NCI-H146 treated with DMSO at 0.1 percent for 48 hours (cell line): ENCODE results near the gene S1PR5.
A peak's percentile ranks its signal among the peaks of the same experiment; 100 is the strongest.

Experiments
- DNase-seq: peaks from one replicate; lab custom pipeline; 2025; ENCODE audit not compliant: unreplicated experiment; lab: John Stamatoyannopoulos, UW

The S1PR5 gene

DNA sequence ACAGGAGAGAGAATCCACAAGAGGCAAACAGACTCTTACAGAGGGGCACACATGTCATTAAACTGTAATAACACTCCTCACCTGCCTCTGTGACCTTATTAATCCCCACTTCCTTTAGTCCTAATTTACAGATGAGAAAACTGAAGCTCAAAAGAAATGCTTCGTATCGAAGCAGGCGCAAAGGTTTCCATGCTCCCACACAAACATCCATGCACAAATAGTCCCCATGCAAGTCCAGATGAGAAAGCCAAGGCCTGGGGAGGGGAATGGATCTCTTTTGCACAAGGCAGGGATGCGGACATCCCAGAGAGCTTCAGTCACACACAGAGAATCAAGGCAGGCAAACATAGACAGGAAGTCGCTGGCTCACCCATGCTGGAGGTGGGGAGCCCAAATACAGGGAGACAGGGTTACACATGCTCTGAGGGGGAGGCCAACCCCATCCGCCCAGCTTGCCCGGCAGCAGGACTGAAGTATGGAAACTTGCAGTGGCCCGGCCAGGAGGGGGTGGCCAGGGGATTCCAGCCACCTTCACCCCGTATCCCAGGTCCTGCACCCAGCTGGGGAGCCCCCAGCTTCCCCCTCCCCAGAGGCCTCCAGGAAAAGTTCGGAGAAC lies 468 bp downstream of the S1PR5 start:
- DNase-seq, result no peak

DNA sequence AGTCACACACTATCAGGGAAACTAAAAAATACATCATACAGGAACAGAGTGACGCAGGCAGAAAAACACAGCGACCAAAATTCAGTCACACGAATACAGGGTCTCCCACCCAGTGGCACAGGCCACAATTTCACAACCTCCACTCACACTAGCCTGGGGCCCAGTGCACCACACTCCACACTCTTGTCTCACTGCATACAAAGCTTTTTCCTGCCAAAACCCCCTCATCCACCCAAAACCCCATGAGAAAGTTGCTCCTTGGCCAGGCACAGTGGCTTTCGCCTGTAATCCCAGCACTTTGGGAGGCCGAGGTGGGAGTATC lies 1.2 kb downstream of the S1PR5 start:
- DNase-seq, result no peak

DNA sequence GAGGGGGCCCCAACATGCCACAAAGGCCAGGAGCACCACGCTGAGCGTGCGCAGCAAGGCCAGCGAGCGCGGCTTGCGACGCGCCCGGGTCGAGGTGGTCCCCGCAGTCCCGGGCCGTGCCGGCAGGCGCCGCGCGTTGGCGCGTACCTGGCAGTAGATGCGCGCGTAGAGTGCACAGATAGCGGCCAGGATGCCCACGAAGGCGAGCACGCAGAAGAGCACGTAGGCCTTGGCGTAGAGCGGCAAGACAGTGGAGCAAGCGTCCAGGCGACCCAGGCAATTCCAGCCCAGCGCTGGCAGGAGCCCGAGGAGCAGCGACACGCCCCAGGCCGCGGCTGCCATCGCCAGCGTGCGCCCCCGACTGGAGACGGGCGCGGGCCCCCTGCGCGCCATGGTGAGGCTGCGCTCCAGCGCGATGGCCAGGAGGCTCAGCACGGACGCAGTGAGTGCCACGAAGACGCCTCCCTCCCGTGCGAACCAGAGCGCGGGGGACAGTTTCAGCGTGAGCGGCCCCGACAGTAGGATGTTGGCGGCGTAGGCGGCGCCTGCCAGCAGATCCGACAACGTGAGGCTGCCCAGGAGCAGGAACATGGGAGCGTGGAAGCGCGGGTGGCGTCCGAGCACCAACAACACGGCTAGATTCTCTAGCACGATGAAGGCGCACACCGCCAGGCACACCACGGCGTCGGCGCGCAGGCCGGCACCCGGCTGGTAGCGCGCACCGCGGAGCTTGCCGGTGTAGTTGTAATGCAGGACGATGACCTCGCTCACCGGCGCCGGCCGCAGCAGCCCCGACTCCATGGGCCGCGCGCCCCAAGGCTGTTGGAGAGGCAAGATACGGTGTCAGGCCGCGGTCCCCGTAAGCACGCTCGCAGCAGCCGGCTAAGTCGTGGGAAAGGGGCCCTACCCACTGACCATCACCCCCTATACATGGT lies 2.8 kb downstream of the S1PR5 start:
- no peak for DNase-seq

DNA sequence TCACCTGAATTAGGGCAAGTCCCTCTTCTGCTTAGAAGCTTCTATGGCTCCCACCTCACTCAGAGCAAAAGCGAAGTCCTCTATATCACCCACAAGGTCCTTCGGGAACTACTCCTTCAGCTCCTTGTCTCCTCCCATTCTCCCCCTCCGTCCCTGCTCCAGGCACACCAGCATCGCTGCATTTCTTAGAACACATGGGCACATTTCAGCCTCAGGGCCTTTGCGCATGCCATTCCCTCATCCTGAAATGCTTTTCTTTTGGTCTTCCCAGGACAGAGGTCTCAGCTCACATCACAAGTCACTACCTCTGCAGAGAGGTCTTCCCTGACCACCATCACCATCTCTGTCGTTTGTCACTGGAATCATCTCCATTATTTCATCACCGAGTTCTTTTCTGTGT lies 4.0 kb downstream of the S1PR5 start:
- no peak for DNase-seq

DNA sequence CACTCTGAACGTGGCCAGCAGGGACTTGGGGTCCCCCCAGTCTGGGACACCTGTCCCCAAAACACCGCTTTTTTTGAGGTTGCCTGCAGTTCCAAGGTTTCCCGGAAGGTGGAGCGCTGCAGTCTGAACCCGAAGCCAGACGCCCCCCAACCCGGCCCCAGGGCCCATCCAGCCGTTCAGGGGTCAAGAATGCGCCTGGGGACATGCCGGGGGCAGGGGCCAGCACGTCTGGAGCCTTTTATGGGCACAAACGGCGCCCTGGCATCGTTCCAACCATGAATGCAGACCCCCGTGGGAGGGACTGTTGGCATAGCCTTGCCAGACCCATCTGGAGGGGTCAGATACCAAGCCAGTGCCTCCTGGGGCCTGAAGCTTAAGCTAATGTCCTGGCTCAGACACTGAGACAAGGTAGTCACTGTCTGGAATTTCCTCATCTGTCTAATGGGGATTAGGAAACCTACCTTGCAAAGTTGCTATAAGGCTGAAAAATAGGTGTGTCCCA lies 6.9 kb downstream of the S1PR5 start:
- DNase-seq, result no peak

DNA sequence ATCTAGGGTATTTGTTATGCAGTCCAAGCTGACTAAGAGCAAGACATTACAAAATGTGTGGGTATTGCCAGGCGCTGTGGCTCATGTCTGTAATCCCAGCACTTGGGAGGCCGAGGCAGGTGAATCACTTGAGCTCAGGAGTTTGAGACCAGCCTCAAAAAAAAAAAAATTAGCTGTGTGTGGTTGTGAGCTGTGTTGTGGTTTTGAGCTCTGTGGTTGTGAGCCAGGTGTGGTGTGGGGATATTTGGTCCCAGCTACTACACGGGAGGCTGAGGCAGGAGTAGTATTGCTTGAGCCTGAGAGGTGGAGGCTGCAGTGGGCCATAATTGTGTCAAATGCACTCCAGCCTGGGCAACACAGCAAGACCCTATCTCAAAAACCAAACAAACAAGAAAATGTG lies 8.5 kb downstream of the S1PR5 start:
- no peak for DNase-seq

DNA sequence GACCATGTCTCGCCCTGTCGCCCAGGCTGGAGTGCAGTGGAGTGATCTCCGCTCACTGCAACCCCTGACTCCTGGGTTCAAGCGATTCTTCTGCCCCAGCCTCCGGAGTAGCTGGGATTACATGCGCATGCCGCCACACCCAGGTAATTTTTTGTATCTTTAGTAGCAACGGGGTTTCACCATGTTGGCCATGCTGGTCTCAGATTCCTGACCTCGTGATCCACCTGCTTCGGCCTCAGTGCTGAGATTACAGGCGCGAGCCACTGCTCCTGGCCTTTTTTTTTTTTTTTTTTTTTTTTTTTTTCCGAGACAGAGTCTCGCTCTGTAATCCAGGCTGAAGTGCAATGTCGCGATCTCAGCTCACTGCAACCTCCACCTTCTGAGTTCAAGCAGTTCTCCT lies 9.2 kb downstream of the S1PR5 start:
- no peak for DNase-seq

DNA sequence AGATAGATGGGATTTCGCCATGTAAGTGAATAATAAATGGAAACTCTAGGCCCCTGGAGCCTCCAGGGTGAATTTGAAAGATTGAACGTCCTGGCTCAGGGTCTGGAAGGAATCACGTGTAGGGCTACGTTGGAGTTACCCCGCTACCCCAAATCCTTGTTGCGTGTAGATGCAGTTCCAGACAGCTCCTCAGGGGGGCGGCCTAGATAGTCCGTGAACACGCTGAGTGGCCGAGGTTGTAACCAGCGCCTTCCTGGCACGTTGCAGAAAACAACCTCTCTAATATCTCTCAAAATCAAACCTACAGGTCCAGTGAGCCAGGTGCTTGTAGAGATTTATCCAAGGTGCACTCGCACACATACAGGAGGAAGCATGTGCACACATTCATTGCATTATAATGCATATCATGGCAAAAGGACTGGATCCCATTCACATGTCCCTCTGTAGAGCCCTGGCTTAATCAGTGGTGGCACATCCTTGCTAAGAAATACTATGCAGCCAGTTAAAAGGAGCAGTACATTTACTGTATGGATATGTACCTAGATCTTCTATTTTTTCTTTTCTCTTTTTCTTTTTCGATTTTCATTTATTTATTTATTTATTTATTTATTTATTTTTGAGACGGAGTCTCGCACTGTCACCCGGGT lies 11.5 kb downstream of the S1PR5 start:
- no peak for DNase-seq

DNA sequence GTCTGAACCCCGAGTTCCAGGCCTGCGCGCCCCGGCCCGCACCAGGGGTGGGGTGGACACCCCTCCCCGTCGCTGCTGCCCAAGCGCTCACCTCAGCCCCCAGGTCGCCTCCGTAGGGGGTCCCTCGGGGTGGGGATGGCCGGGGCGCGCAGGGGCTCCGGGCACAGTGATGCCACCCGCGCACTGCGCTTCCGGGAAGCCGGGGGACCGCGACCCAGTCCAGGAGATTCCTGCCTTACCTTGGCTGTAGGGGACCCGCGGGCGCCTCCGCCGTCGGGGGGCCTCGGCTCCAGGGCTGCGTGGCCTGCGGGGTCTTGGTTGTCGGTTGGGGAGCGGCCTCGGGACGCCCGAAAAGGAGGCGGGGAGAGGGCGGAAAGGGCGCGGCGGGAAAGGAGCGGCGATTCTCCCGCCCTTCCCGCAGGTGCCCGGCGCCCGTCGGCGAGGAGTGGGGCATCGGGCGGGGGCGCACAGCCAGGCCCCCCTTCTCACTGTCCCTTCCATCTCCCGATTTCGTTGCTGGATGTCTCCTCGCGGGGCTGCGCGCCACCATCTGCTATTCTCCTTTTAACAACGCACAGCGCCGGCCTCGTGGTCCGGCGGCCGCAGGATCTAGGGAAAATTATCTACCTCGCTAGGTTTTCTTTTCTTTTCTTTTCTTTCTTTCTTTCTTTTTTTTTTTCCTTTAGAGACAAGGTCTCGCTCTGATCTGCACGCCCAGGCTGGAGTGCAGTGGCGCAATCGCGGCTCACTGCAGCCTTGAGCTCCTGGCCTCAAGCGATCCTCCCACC lies 14.1 kb downstream of the S1PR5 start, which contains the start of gene KEAP1:
Gene KEAP1 (minus strand): TSS at position 355 of the 788 bp plus-strand sequence. CDS start 3,323 bp downstream, outside the sequence.
- no peak for DNase-seq

DNA sequence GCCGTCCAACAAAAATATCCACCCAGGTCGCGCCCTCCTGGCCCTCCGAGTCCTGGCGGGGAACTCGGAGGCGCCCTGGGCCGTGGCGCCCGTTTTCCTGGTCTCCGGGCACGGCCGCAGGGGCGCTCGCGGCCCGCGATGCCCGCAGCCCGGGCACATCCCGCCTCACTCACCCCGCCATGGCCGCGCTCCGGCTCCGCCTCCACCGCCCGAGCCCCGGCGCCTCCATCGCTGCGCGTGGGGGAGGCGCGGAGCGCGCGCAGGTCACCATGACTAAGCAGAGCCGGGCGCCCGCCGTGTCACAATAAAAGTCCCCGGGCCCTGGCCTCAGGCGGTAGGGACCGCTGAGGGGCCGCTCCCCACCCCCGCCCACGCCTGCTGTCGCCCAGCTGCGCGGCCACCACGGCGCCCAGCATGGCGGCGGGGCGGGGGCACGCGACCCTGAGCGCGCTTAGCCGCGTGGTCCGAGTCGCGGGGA lies 14.7 kb downstream of the S1PR5 start:
- DNase-seq, result peak; percentile 87

DNA sequence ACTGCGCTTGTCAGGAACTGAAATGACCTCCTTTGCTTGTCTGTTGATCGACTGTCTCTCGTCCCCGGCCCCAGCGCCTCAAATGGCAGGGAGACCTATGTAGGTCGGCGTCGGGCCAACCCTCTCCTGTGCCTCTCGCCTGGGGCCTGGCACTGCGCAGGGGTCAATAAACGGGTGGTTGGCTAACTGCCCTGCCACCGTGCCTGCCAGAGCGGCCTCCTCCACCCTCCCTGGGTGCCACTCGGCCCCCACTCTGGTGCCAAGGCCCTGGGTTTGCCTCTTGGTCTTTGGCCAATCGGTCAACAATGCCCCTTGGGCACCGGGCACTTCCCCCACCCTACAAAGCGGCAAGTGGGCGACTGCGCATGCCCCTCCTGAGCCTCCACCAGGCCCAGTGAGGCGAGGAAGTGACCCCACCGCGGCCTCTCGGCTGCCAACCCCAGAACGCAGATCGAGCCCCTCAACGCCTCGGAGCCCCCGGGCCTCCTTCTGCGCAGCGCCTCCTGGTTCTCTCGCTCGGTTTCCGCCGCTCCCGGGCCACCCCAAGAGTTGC lies 15.2 kb downstream of the S1PR5 start:
- no peak for DNase-seq

DNA sequence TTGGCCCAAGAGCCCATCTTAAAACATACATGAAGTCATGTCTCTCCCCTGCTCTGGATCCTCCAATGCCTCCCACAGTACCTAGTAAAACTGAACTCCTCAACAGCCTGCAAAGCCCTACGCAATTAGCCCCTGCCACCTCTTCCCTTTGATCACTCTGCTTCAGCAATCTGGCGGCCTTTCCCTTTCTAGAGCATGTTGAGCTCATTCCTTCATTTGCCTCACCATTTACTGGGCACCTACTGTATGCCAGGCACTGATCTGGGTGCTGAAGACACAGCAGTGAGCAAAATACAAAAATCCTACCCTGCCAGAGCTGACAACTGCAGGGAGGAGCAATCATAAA lies 17.0 kb downstream of the S1PR5 start:
- DNase-seq, result no peak

DNA sequence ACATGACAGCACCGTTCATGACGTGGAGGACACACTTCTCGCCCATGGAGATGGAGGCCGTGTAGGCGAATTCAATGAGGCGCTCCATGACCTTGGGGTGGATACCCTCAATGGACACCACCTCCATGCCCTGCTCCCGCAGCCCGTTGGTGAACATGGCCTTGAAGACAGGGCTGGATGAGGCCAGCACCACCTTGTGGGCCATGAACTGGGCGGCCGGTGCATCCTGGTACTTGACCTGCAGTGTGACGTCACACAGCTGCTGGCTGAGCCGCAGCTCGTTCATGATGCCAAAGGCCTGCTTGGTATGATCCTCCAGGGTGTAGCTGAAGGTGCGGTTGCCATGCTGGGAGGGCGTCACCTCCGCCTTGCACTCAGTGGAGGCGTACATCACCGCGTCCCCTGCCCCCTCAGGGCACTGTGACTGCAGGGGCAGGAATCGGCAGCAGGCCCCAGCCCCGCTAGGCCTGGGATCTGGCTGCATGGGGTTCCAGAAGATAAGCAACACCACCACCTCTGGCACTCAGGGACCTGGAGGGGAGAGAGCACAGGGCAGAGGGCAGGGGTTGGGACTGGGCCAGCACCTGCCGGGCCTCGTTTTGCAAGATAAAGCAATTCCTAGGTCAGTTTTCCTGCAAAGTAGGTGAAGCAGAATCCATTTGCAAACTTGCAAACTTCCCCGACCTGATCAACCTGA lies 17.5 kb downstream of the S1PR5 start:
- no peak for DNase-seq

DNA sequence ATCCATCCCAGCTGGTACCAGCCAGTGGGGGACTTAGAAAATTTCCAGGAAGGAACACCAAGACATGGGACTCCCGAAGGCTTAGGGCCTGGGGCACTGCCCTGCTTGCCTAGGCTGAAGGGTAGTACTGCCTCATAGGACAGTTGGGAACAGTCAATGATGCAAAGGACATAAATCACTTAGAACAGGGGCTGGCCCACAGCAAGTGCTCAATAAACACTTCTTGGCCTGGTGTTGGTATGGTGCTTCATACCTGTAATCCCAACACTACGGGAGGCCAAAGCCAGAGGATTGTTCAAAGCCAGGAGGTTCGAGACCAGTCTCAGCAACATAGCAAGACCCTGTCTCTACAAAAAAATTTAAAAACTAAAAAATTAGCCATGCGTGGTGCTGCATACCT lies 19.9 kb downstream of the S1PR5 start:
- DNase-seq, result no peak

DNA sequence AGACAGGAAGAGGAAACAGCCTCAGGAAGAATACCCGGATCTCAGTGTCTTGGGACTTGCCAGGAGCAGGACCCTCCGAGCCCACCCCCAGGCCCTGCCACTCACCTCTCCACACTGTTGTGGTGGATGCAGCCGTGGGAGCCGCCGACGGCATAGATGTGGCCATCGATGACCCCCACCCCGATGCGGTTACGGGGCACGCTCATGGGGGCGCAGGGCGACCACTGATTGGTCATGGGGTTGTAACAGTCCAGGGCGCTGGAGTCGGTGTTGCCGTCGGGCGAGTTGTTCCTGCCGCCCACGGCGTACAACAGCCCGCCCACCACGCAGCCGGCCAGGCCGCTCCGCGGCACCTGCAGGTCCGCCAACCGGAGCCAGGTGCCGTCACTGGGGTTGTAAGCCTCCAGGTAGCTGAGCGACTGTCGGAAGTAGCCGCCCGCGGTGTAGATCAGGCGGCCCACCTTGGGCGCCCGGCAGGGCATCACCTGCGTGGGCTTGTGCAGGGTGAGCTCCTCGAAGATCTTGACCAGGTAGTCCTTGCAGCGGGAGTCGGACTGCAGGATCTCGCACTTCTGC lies 25.7 kb downstream of the S1PR5 start:
- DNase-seq, result no peak

DNA sequence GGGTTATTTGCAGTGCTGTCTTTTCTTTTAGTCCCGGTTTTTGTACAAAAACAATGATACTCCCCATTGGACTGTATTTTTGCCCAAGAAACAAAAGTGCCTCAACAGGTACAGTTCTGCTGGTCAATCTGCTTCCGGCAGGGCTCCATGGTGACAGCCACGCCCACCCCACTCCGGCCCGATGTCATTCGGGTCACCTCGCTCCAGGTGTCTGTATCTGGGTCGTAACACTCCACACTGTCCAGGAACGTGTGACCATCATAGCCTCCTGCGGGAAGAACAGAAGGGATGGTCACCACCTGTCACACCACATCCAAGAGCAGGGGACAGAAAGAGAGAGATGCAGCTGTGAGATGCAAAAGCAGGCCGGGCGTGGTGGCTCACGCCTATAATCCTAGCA lies 30.7 kb downstream of the S1PR5 start:
- no peak for DNase-seq

DNA sequence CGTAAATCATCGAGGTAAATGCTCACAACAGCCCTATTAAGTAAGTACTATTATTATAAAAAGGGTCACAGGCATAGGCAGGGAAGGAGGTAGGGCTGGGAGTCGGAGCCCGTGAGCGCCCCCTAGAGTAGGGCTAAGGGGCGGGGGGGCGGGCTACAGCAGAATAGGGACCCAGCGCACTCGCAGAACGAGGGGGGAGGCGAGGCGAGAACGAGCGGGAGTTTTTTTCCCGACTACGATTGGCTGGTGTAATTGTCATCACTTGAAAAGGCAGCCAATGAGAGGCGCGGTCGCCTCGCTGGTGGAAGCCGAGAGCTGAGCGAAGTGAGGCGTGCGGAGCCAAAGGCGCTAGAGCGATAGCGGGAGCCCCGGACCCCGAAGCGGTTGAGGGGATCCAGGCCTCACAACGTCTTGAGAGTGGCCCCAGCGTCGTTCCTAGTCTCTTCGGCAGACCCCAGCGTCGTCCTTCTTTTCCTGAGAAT lies 38.3 kb downstream of the S1PR5 start:
- DNase-seq, result peak; percentile 89

DNA sequence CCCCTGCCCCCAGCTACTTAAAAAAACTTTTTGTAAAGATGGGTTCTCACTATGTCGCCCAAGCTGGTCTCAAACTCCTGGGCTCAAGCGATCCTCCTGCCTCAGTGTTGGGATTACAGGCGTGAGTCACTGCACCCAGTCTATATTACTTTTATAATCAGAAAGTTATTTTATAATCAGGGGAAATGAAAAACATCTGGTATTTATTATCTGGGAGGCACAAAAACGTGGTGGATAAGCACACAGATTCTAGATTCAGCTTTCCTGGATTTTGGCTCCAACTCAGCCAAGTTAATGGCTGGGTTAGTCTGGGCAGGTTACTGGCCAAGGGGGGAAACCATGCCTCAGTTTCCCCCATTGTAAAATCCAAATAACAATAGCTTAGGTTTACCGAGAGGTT lies 38.8 kb downstream of the S1PR5 start:
- no peak for DNase-seq

DNA sequence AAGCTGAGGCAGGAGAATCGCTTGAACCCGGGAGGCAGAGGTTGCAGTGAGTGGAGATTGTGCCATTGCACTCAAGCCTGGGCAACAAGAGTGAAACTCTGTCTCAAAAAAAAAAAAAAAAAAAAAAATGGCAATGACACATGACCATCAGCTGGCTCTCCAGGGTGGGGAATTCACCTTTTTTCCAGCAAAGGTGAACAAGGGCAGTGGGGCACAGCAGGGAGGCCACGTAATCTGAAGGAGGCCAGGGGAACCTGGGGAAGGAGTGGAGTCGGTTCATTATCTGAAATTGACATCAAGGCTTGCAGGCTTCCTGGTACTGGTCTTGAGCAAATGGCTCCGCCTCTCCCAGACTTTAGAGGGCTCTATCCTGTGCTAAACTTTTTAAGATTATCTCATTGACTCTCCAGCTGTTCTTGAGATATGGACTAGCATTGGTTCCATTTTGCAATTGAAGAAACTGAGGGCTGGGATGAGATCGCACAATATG lies 42.2 kb downstream of the S1PR5 start:
- DNase-seq, result peak; percentile 8
